T-cell (primary cell): ENCODE measurements around the gene CKB. TPM values are rescaled to one million over a fixed set of nuclear protein-coding genes. Genes with fewer than 3 reads are reported as not detected.

Experiments
- ATAC-seq, 4 experiments: fragments of 200-7000 bp in 3 of 4; fragments of 150-1000 bp in 1 of 4; cut with Tn5 transposase; replicated peaks in 1 of 4; 1 replicate in 3 of 4; 2 replicates in 1 of 4; pipeline ENCODE4 v1.10.0; 2021; ENCODE audit warnings: moderate library complexity in 3 of 4, mild to moderate bottlenecking in 2 of 4, moderate number of reproducible peaks in 1 of 4
- CTCF ChIA-PET, 2 donors: fragments of 300-600 bp; sonication (Branson Sonifier 250); formaldehyde crosslinking; loops; one replicate each; lab custom pipeline; 2022; ENCODE audit warnings: antibody characterized with exemption in 2 of 2; lab: Charles Lee
- POLR2A ChIA-PET, 2 donors: fragments of 300-600 bp; sonication (Branson Sonifier 250); formaldehyde crosslinking; loops; one replicate each; lab custom pipeline; 2022; ENCODE audit warnings: antibody characterized with exemption in 2 of 2; lab: Charles Lee
- DNase-seq, 35 experiments: peaks; one replicate each; pipeline versions ENCODE4 v3.0.0 to v3.0.0-alpha.2; 2013 to 2023
- H3K27ac ChIP-seq: one replicate; pipeline ENCODE4 v1.5.1; 2013; ENCODE audit warnings: low read length
- H3K27me3 ChIP-seq, 2 experiments: replicated peaks in 1 of 2; 1 replicate in 1 of 2; 2 replicates in 1 of 2; pipeline versions ENCODE4 v1.6.1 to v1.7.0; 2013; ENCODE audit warnings: low read length in 1 of 2, mixed read lengths in 1 of 2; ENCODE audit not compliant: control insufficient read depth in 2 of 2, insufficient read depth in 2 of 2; ENCODE audit errors: extremely low read depth in 1 of 2
- H3K36me3 ChIP-seq, 2 donors: 1 replicate in 1 of 2; 2 replicates in 1 of 2; pipeline versions ENCODE4 v1.6.1 to v1.7.0; 2013; ENCODE audit warnings: low read length in 1 of 2; ENCODE audit not compliant: control insufficient read depth in 2 of 2, insufficient read depth in 1 of 2; ENCODE audit errors: extremely low read depth in 1 of 2
- H3K4me1 ChIP-seq, 2 experiments: 1 replicate in 1 of 2; 2 replicates in 1 of 2; pipeline versions ENCODE4 v1.6.1 to v1.7.0; 2013; ENCODE audit warnings: low read length in 2 of 2, mixed read lengths in 1 of 2; ENCODE audit not compliant: insufficient read depth in 2 of 2, control insufficient read depth in 1 of 2; ENCODE audit errors: extremely low read depth in 1 of 2
- H3K4me3 ChIP-seq, 2 donors: 1 replicate in 1 of 2; 2 replicates in 1 of 2; pipeline versions ENCODE4 v1.5.1 to v1.7.0; 2013; ENCODE audit warnings: mild to moderate bottlenecking in 2 of 2, low read length in 1 of 2, moderate library complexity in 1 of 2; ENCODE audit not compliant: control insufficient read depth in 1 of 2; ENCODE audit errors: extremely low read depth in 1 of 2
- H3K9me3 ChIP-seq: 2 replicates; pipeline ENCODE4 v1.7.0; 2013
- H3K27ac Mint-ChIP-seq, 2 donors: one replicate each; pipeline ENCODE4 v1.8.0; 2020 to 2021; ENCODE audit warnings: mild to moderate bottlenecking in 2 of 2, mixed read lengths in 2 of 2
- H3K27me3 Mint-ChIP-seq, 2 donors: one replicate each; pipeline ENCODE4 v1.8.0; 2021 to 2022; ENCODE audit warnings: mixed read lengths in 2 of 2
- H3K36me3 Mint-ChIP-seq: one replicate; pipeline ENCODE4 v1.8.0; 2021; ENCODE audit warnings: mixed read lengths
- H3K4me1 Mint-ChIP-seq, 3 donors: one replicate each; pipeline ENCODE4 v1.8.0; 2020 to 2022; ENCODE audit warnings: mixed read lengths in 3 of 3, mild to moderate bottlenecking in 1 of 3
- H3K4me3 Mint-ChIP-seq, 3 donors: one replicate each; pipeline ENCODE4 v1.8.0; 2020 to 2022; ENCODE audit warnings: mild to moderate bottlenecking in 3 of 3, mixed read lengths in 3 of 3, moderate library complexity in 3 of 3
- H3K9me3 Mint-ChIP-seq, 3 donors: one replicate each; pipeline ENCODE4 v1.8.0; 2020 to 2022; ENCODE audit warnings: mixed read lengths in 3 of 3
- WGBS: methylation state at CpG from one replicate; pipeline ENCODE4 v1.1.5; 2013; ENCODE audit warnings: missing lambda C conversion rate; ENCODE audit not compliant: insufficient coverage; 5-methylcytosine and 5-hydroxymethylcytosine counted together
- total RNA-seq, 35 experiments: library from RNA in 6 of 35; stranded (reverse) in 6 of 35; fragments of 120-200 nt in 1 of 35; gene quantifications; one replicate each; pipeline versions ENCODE4 v1.2.1 to v1.2.4 and lab custom pipeline; 2013 to 2026

The CKB gene
- total RNA-seq, 5 donors from 2014 or later (not counting 1 experiment from before 2014, with no cell fraction given) = 4.7 to 7.6 (median 6.6) TPM

GRCh38 chr14:103547455-103547940 is 24.9 kb upstream of the CKB start:
- no peak overlapping the region for H3K27ac ChIP-seq
- Mint-ChIP-seq H3K9me3 (no peaks in the 10 kb centered on the region), H3K4me1 (peaks cover 0 to 2% (median 0%) of the 10 kb centered on the region in 3 donors), H3K27me3 (no peaks in the 10 kb centered on the region), H3K36me3 (no peaks in the 10 kb centered on the region), H3K27ac (no peak overlapping the region), H3K4me3 (no peak overlapping the region)
- ChIA-PET CTCF (interaction anchor here in 1 of 2 donors (0.8 to 1.3 kb wide), 2 partner anchors 29 to 49 kb away, joined by 4 read pairs; no protein-coding TSS in a partner anchor), POLR2A (no interaction called here)
- H3K9me3 ChIP-seq = no peaks in the 10 kb centered on the region
- WGBS = 89% methylated on average over 11 of the region's 11 CpGs
- ATAC-seq (no peak), DNase-seq (no peak)
- H3K27me3 ChIP-seq = peaks cover 0 to 31% of the 10 kb centered on the region in 2 experiments
- peaks cover 0 to 7% of the 10 kb centered on the region in 2 experiments for H3K4me1 ChIP-seq
- no peak overlapping the region for H3K4me3 ChIP-seq
- H3K36me3 ChIP-seq = no peaks in the 10 kb centered on the region

- WGBS = 18% methylated on average over 17 of the region's 21 CpGs
- H3K9me3 Mint-ChIP-seq = no peaks in the 10 kb centered on the region
- Histone ChIP-seq H3K36me3 (no peaks in the 10 kb centered on the region), H3K4me1 (peaks cover 0 to 7% of the 10 kb centered on the region in 2 experiments), H3K27me3 (peaks cover 0 to 37% of the 10 kb centered on the region in 2 experiments), H3K4me3 (no peak overlapping the region), H3K9me3 (no peaks in the 10 kb centered on the region), H3K27ac (no peak overlapping the region)
- no peak overlapping the region for H3K4me3 Mint-ChIP-seq
- H3K27me3 Mint-ChIP-seq = no peaks in the 10 kb centered on the region
- DNase-seq (peak in 34 of 35 experiments; percentile 43 to 85 (median 70)), ATAC-seq (peak; percentile 72 to 84 (median 75))
- peaks cover 0 to 2% (median 0%) of the 10 kb centered on the region in 3 donors for H3K4me1 Mint-ChIP-seq
- CTCF ChIA-PET = interaction anchor here in 1 of 2 donors (1.3 kb wide), 1 partner anchor 48 kb away, joined by 4 read pairs; no protein-coding TSS in a partner anchor
- H3K36me3 Mint-ChIP-seq = no peaks in the 10 kb centered on the region
- POLR2A ChIA-PET = no interaction called here
- no peak overlapping the region for H3K27ac Mint-ChIP-seq
Measured at GRCh38 chr14:103546652-103547454, 24.2 kb upstream of the CKB start.

- no peak overlapping the region for H3K27ac Mint-ChIP-seq
- no peaks in the 10 kb centered on the region for H3K36me3 Mint-ChIP-seq
- H3K27me3 Mint-ChIP-seq = no peaks in the 10 kb centered on the region
- H3K9me3 Mint-ChIP-seq = no peaks in the 10 kb centered on the region
- no peak overlapping the region for H3K27ac ChIP-seq
- POLR2A ChIA-PET = no interaction called here
- H3K4me1 Mint-ChIP-seq = peaks cover 0 to 2% (median 0%) of the 10 kb centered on the region in 3 donors
- H3K27me3 ChIP-seq = peaks cover 0 to 45% of the 10 kb centered on the region in 2 experiments
- 87% methylated on average over 20 of the region's 27 CpGs for WGBS
- peaks cover 0 to 7% of the 10 kb centered on the region in 2 experiments for H3K4me1 ChIP-seq
- ATAC-seq = no peak
- H3K36me3 ChIP-seq = no peaks in the 10 kb centered on the region
- DNase-seq = no peak
- CTCF ChIA-PET = interaction anchor here in 1 of 2 donors (0.9 kb wide), 1 partner anchor 11 kb away, joined by 3 read pairs; no protein-coding TSS in a partner anchor
- H3K4me3 ChIP-seq = no peak overlapping the region
- no peak overlapping the region for H3K4me3 Mint-ChIP-seq
- H3K9me3 ChIP-seq = no peaks in the 10 kb centered on the region
Measured at GRCh38 chr14:103545915-103546651, 23.5 kb upstream of the CKB start.

GRCh38 chr14:103545219-103545914 is 22.7 kb upstream of the CKB start:
- Mint-ChIP-seq H3K4me3 (no peak overlapping the region), H3K9me3 (no peaks in the 10 kb centered on the region), H3K36me3 (no peaks in the 10 kb centered on the region), H3K27ac (no peak overlapping the region), H3K27me3 (peaks cover 0 to 1% of the 10 kb centered on the region in 2 donors), H3K4me1 (peaks cover 0 to 2% (median 0%) of the 10 kb centered on the region in 3 donors)
- DNase-seq (no peak), ATAC-seq (no peak)
- CTCF ChIA-PET = interaction anchor here in 1 of 2 donors (0.9 kb wide), 1 partner anchor 12 kb away, joined by 3 read pairs; no protein-coding TSS in a partner anchor
- WGBS = 91% methylated on average over 29 of the region's 29 CpGs
- H3K36me3 ChIP-seq = no peaks in the 10 kb centered on the region
- H3K4me1 ChIP-seq = peaks cover 0 to 7% of the 10 kb centered on the region in 2 experiments
- H3K27me3 ChIP-seq = peaks cover 0 to 52% of the 10 kb centered on the region in 2 experiments
- no peak overlapping the region for H3K27ac ChIP-seq
- H3K4me3 ChIP-seq = no peak overlapping the region
- POLR2A ChIA-PET = no interaction called here
- H3K9me3 ChIP-seq = no peaks in the 10 kb centered on the region

GRCh38 chr14:103544388-103545218 is 22.0 kb upstream of the CKB start:
- no peak for ATAC-seq
- H3K4me1 Mint-ChIP-seq = peaks cover 0 to 2% (median 0%) of the 10 kb centered on the region in 3 donors
- DNase-seq = no peak
- H3K4me1 ChIP-seq = peaks cover 0 to 7% of the 10 kb centered on the region in 2 experiments
- no peaks in the 10 kb centered on the region for H3K9me3 ChIP-seq
- H3K36me3 Mint-ChIP-seq = no peaks in the 10 kb centered on the region
- no peaks in the 10 kb centered on the region for H3K36me3 ChIP-seq
- H3K4me3 Mint-ChIP-seq = no peak overlapping the region
- H3K27me3 ChIP-seq = peaks cover 0 to 53% of the 10 kb centered on the region in 2 experiments
- POLR2A ChIA-PET = no interaction called here
- H3K27ac Mint-ChIP-seq = no peak overlapping the region
- no peak overlapping the region for H3K27ac ChIP-seq
- WGBS = 79% methylated on average over 34 of the region's 35 CpGs
- no peaks in the 10 kb centered on the region for H3K9me3 Mint-ChIP-seq
- peaks cover 0 to 3% of the 10 kb centered on the region in 2 donors for H3K27me3 Mint-ChIP-seq
- no peak overlapping the region for H3K4me3 ChIP-seq
- CTCF ChIA-PET = no interaction called here
